Endothelial cell of umbilical vein (primary cell): ENCODE results near the gene F2RL1. TPM values are rescaled to one million over a fixed set of nuclear protein-coding genes. Genes with fewer than 3 reads are reported as not detected.
"Not testable (repeated sequence)": the region's sequence is repeated elsewhere in the genome, so short reads cannot be mapped to it uniquely, and the experiment has no call there.

Source experiments
- BruUV-seq: library from RNA; stranded (reverse); fragments of 400-500 nt; replicated peaks from 2 replicates; lab custom pipeline; 2021; lab: Mats Ljungman, UMichigan
- CTCF ChIA-PET: fragments of 300-600, 350-600 bp; sonication (Branson Sonifier 250); formaldehyde crosslinking; loops from one replicate; lab custom pipeline; 2021; ENCODE audit warnings: antibody characterized with exemption, inconsistent platforms; lab: Charles Lee
- POLR2A ChIA-PET: fragments of 300-600, 350-600 bp; sonication (Branson Sonifier 250); formaldehyde crosslinking; loops from one replicate; lab custom pipeline; 2021; ENCODE audit warnings: antibody characterized with exemption, inconsistent platforms; lab: Charles Lee
- DNase-seq: peaks from one replicate; pipeline ENCODE4 v3.0.0-alpha.2; 2011; ENCODE audit warnings: low read depth, low spot score
- FAIRE-seq: peaks from 2 replicates; lab custom pipeline; 2011; peaks lifted over from hg19 to GRCh38; lab: Jason Lieb, UNC
- H2AFZ ChIP-seq: 2 replicates; pipeline ENCODE4 v1.6.0; 2012; ENCODE audit warnings: low read depth, low read length, control low read depth, inconsistent platforms
- H3K27ac ChIP-seq: 2 replicates; pipeline ENCODE4 v1.5.1; 2011; ENCODE audit warnings: low read depth, mild to moderate bottlenecking, control low read depth, low read length, moderate library complexity; ENCODE audit not compliant: insufficient read depth
- H3K27me3 ChIP-seq, 2 experiments: 2 replicates each; pipeline versions ENCODE4 v1.6.0 to v1.6.1; 2011; ENCODE audit warnings: low read length in 2 of 2, mixed read lengths in 1 of 2; ENCODE audit not compliant: control insufficient read depth in 2 of 2, insufficient read depth in 2 of 2
- H3K36me3 ChIP-seq, 2 experiments: 2 replicates in 1 of 2; 3 replicates in 1 of 2; pipeline ENCODE4 v1.5.1; 2011; ENCODE audit warnings: low read length in 2 of 2, mild to moderate bottlenecking in 1 of 2, moderate library complexity in 1 of 2; ENCODE audit not compliant: control insufficient read depth in 2 of 2, insufficient read depth in 2 of 2; ENCODE audit errors: extremely low read depth in 1 of 2
- H3K4me1 ChIP-seq: 3 replicates; pipeline ENCODE4 v1.5.1; 2011; ENCODE audit warnings: mild to moderate bottlenecking, low read length; ENCODE audit not compliant: control insufficient read depth, insufficient read depth; ENCODE audit errors: extremely low read depth
- H3K4me2 ChIP-seq: 2 replicates; pipeline ENCODE4 v1.6.1; 2011; ENCODE audit warnings: low read length, control low read depth, mixed read lengths; ENCODE audit not compliant: insufficient read depth
- H3K4me3 ChIP-seq, 3 experiments: fragments of 200-600 bp in 1 of 3; sonication (generic), shearing (Covaris generic) in 1 of 3; replicated peaks in 1 of 3; 2 replicates each; pipeline ENCODE4 v1.5.1; 2011 to 2016; ENCODE audit warnings: control low read depth in 3 of 3, low read length in 3 of 3, mild to moderate bottlenecking in 2 of 3, inconsistent platforms in 1 of 3, low read depth in 1 of 3, moderate library complexity in 1 of 3; ENCODE audit not compliant: insufficient read depth in 1 of 3
- H3K79me2 ChIP-seq: 2 replicates; pipeline ENCODE4 v1.6.0; 2012; ENCODE audit warnings: low read length, inconsistent platforms; ENCODE audit not compliant: control insufficient read depth, insufficient read depth
- H3K9ac ChIP-seq: replicated peaks from 2 replicates; pipeline ENCODE3; 2011; ENCODE audit warnings: low read length, control low read depth; ENCODE audit not compliant: insufficient read depth; ENCODE audit errors: extremely low read depth
- H3K9me1 ChIP-seq: replicated peaks from 3 replicates; pipeline ENCODE4 v1.6.0; 2011; ENCODE audit warnings: mild to moderate bottlenecking, low read length; ENCODE audit not compliant: control insufficient read depth, insufficient read depth; ENCODE audit errors: extremely low read depth
- H3K9me3 ChIP-seq: replicated peaks from 2 replicates; pipeline ENCODE4 v1.5.1; 2012; ENCODE audit warnings: low read length, inconsistent platforms; ENCODE audit not compliant: control insufficient read depth, insufficient read depth
- H4K20me1 ChIP-seq: replicated peaks from 2 replicates; pipeline ENCODE3; 2011; ENCODE audit warnings: mild to moderate bottlenecking, low read length; ENCODE audit not compliant: control insufficient read depth, insufficient read depth; ENCODE audit errors: extremely low read depth
- CTCF ChIP-seq, 2 donors: IDR thresholded peaks; 1 replicate in 1 of 2; 2 replicates in 1 of 2; pipeline ENCODE4 v1.5.1; 2011; ENCODE audit warnings: low read length in 2 of 2, mild to moderate bottlenecking in 2 of 2, moderate library complexity in 2 of 2, control low read depth in 1 of 2, inconsistent platforms in 1 of 2, low read depth in 1 of 2; ENCODE audit not compliant: insufficient read depth in 1 of 2; ENCODE audit errors: extremely low read depth in 1 of 2
- EZH2 ChIP-seq: IDR thresholded peaks from 2 replicates; pipeline ENCODE4 v1.6.1; 2012; ENCODE audit warnings: borderline replicate concordance, low read depth, mild to moderate bottlenecking, moderate library complexity, low read length, inconsistent platforms; ENCODE audit not compliant: severe bottlenecking
- FOS ChIP-seq: IDR thresholded peaks from 2 replicates; pipeline ENCODE4 v1.6.1; 2011; ENCODE audit warnings: mild to moderate bottlenecking, low read length, moderate library complexity, borderline replicate concordance; ENCODE audit not compliant: insufficient read depth
- GATA2 ChIP-seq: IDR thresholded peaks from 2 replicates; pipeline ENCODE4 v1.7.0; 2011; ENCODE audit warnings: low read depth, mild to moderate bottlenecking, moderate library complexity, mixed read lengths, low read length; ENCODE audit not compliant: insufficient read length, insufficient read depth
- JUN ChIP-seq: IDR thresholded peaks from 2 replicates; pipeline ENCODE4 v1.6.1; 2011; ENCODE audit warnings: borderline replicate concordance, low read depth; ENCODE audit not compliant: insufficient read length, insufficient read depth
- MYC ChIP-seq: IDR thresholded peaks from one replicate; pipeline ENCODE4 v1.6.1; 2011; ENCODE audit warnings: mild to moderate bottlenecking, low read depth, low read length
- POLR2A ChIP-seq: IDR thresholded peaks from 2 replicates; pipeline ENCODE4 v1.6.1; 2012; ENCODE audit warnings: low read depth, mild to moderate bottlenecking, control low read depth, low read length
- POLR2AphosphoS5 ChIP-seq: IDR thresholded peaks from 2 replicates; pipeline ENCODE4 v1.6.1; 2012; ENCODE audit warnings: low read depth, mild to moderate bottlenecking, control low read depth, low read length, moderate library complexity; ENCODE audit not compliant: insufficient read depth
- dilution Hi-C: fragments of 300-500 bp; cut with MboI; formaldehyde crosslinking; loops from one replicate; pipeline ENCODE4 v1.15.0; 2019; ENCODE audit warnings: low sequenced_read_pairs; ENCODE audit not compliant: extremely low pct_ligation_motif_present
- intact Hi-C: fragments of 100-400 bp; cut with micrococcal nuclease; formaldehyde crosslinking; loops from one replicate; pipeline ENCODE4 v1.10.0; 2022
- polyA plus RNA-seq, 4 experiments: library from polyadenylated mRNA; depleted of rRNA in 3 of 4; stranded (reverse) in 3 of 4; unstranded in 1 of 4; fragments of >200 nt; gene quantifications; 2 replicates each; pipeline versions ENCODE4 v1.2.1 to v1.2.3, GENCODE V29; 2011 to 2012; ENCODE audit warnings: missing spikeins in 1 of 4
- total RNA-seq: library from RNA; stranded (reverse); gene quantifications from 2 replicates; pipeline ENCODE4 v1.2.3, GENCODE V29; 2021
- TF ChIP-seq, protein P1 (sequence below): IDR thresholded peaks from 2 replicates; pipeline ENCODE4 v1.6.1; 2011; ENCODE audit not compliant: insufficient read depth, insufficient read length

F2RL1 gene
- total and polyA plus RNA-seq, 2 donors (not counting 3 experiments of a cell fraction or from before 2014, with no cell fraction given): 21.8 to 21.9 TPM

- Histone ChIP-seq H4K20me1 (no peaks in the 10 kb centered on the region), H3K27me3 (no peaks in the 10 kb centered on the region), H3K4me2 (no peak overlapping the region), H3K79me2 (no peaks in the 10 kb centered on the region), H3K9me1 (no peaks in the 10 kb centered on the region), H3K9ac (no peak overlapping the region), H3K36me3 (no peaks in the 10 kb centered on the region), H2AFZ (peak overlapping the region; percentile 74), H3K9me3 (no peaks in the 10 kb centered on the region), H3K27ac (no peak overlapping the region), H3K4me1 (peaks cover 5% of the 10 kb centered on the region), H3K4me3 (no peak overlapping the region)
- DNase-seq: peak; percentile 26
- POLR2A ChIA-PET: no interaction called here
- TF ChIP-seq EZH2 (no peak), POLR2A (no peak), JUN (no peak), GATA2 (no peak), CTCF (IDR thresholded peaks at IDR 0.05; ENCODE audit: extremely low read depth in 1 of 2, insufficient read depth in 1 of 2, low read depth in 1 of 2, low read length in 2 of 2) (no peak), FOS (no peak), POLR2AphosphoS5 (no peak), MYC (no peak)
- TF ChIP-seq, protein P1, sequence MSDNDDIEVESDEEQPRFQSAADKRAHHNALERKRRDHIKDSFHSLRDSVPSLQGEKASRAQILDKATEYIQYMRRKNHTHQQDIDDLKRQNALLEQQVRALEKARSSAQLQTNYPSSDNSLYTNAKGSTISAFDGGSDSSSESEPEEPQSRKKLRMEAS: no peak
- BruUV-seq: no TSS peak
- CTCF ChIA-PET: no interaction called here
- intact Hi-C loops: loop anchor here (5.0 kb wide), 1 partner anchor 84 kb away; no protein-coding TSS in a partner anchor
- dilution Hi-C loops: no loop called here
- FAIRE-seq: peak; percentile 83
These were observed 37.1 kb downstream of the F2RL1 start for GRCh38 chr5:76855961-76856360.

DNA sequence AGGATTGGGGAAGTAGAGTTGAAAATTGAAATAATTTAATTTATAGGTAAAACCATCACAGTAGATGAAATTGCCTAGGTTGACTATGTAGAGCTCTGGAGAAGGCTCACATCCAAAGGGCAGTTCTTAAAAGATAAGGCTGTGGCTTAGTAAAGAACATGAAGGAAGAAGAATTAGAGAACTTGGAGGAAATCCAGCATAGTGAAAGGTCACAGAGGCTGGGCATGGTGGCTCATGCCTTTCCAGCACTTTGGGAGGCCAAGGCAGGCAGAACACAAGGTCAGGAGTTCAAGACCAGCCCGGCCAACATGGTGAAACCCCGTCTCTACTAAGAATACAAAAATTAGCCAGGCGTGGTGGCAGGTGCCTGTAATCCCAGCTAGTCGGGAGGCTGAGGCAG is 38.0 kb downstream of the F2RL1 start:
- H3K27ac ChIP-seq, FAIRE-seq, H3K4me1 ChIP-seq, H4K20me1 ChIP-seq, H3K27me3 ChIP-seq, POLR2A ChIA-PET, DNase-seq, H2AFZ ChIP-seq, BruUV-seq, H3K79me2 ChIP-seq, H3K9me3 ChIP-seq, dilution Hi-C loops, H3K36me3 ChIP-seq, H3K4me2 ChIP-seq, H3K9ac ChIP-seq, H3K4me3 ChIP-seq, H3K9me1 ChIP-seq: not testable (repeated sequence)
- intact Hi-C loops: loop anchor here (5.0 kb wide), 1 partner anchor 84 kb away; no protein-coding TSS in a partner anchor
- CTCF ChIA-PET: interaction anchor here (0.8 kb wide), 1 partner anchor 82 kb away, joined by 3 read pairs; no protein-coding TSS in a partner anchor
